Stimulated activated CD8-positive, alpha-beta memory T cell treated with anti-CD3 and anti-CD28 coated beads, Interleukin-15, amount 100 ng/mL, for 48 hours (primary cell): ENCODE measurements around the gene TEX36.
"Not testable (repeated sequence)": the region's sequence is repeated elsewhere in the genome, so short reads cannot be mapped to it uniquely, and the experiment has no call there.

Experiments
- DNase-seq, 2 donors: peaks; one replicate each; pipeline ENCODE4 v3.0.0-alpha.2; 2020; ENCODE audit warnings: low read depth in 2 of 2

The TEX36 gene

GRCh38 chr10:125692601-125693523, 9.9 kb upstream of the TEX36 start:
- no peak for DNase-seq

GRCh38 chr10:125692196-125692595, 9.2 kb upstream of the TEX36 start:
- DNase-seq = no peak

GRCh38 chr10:125691160-125691981, 8.4 kb upstream of the TEX36 start:
- no peak for DNase-seq

- DNase-seq = no peak
Measured at GRCh38 chr10:125689955-125690569, 7.1 kb upstream of the TEX36 start.

GRCh38 chr10:125687507-125688185, 4.7 kb upstream of the TEX36 start:
- no peak for DNase-seq

GRCh38 chr10:125684581-125684980, 1.6 kb upstream of the TEX36 start:
- DNase-seq = no peak

GRCh38 chr10:125683821-125684220, 858 bp upstream of the TEX36 start:
- DNase-seq = no peak

GRCh38 chr10:125679436-125679835, 3.5 kb downstream of the TEX36 start:
- no peak for DNase-seq

- no peak for DNase-seq
Measured at GRCh38 chr10:125672884-125673283, 10.1 kb downstream of the TEX36 start.

- no peak for DNase-seq
Measured at GRCh38 chr10:125662584-125662983, 20.4 kb downstream of the TEX36 start.

GRCh38 chr10:125661941-125662515, 20.9 kb downstream of the TEX36 start:
- no peak for DNase-seq

GRCh38 chr10:125661431-125661940, 21.5 kb downstream of the TEX36 start:
- no peak for DNase-seq

- DNase-seq = no peak
Measured at GRCh38 chr10:125659071-125659470, 23.9 kb downstream of the TEX36 start.

GRCh38 chr10:125656523-125656922, 26.4 kb downstream of the TEX36 start:
- DNase-seq = no peak

- DNase-seq = not testable (repeated sequence)
Measured at GRCh38 chr10:125653113-125653512, 29.9 kb downstream of the TEX36 start.

- no peak for DNase-seq
Measured at GRCh38 chr10:125646311-125646710, 36.7 kb downstream of the TEX36 start.

- DNase-seq = no peak
Measured at GRCh38 chr10:125641398-125641797, 41.6 kb downstream of the TEX36 start.

- no peak for DNase-seq
Measured at GRCh38 chr10:125640653-125641052, 42.3 kb downstream of the TEX36 start.

- DNase-seq = no peak
Measured at GRCh38 chr10:125639846-125640245, 43.1 kb downstream of the TEX36 start.

- DNase-seq = no peak
Measured at GRCh38 chr10:125638555-125638954, 44.4 kb downstream of the TEX36 start.

GRCh38 chr10:125637496-125637895, 45.5 kb downstream of the TEX36 start:
- no peak for DNase-seq
